RWPE1 (cell line): ENCODE measurements around the gene ATF1.
A peak's percentile ranks its signal among the peaks of the same experiment; 100 is the strongest.
"Not testable (repeated sequence)": the region's sequence is repeated elsewhere in the genome, so short reads cannot be mapped to it uniquely, and the experiment has no call there.

Experiments used
- CTCF ChIA-PET: fragments of 350-600 bp; sonication (Branson Sonifier 250); formaldehyde crosslinking; extraction: SDS; loops from one replicate; lab custom pipeline; 2021; lab: Yijun Ruan, JAX
- POLR2A ChIA-PET: fragments of 400-600 bp; formaldehyde crosslinking; extraction: SDS; loops from one replicate; lab custom pipeline; 2020; ENCODE audit warnings: antibody characterized with exemption; ENCODE audit not compliant: low non-redundant PET; lab: Yijun Ruan, JAX
- DNase-seq: peaks from one replicate; pipeline ENCODE4 v3.0.0; 2012; ENCODE audit warnings: low spot score
- H3K27ac ChIP-seq: fragments of 450-650 bp; 2 replicates; pipeline ENCODE4 v1.5.1; 2017
- TF ChIP-seq, protein P1 (sequence below): fragments of 450-650 bp; conservative IDR thresholded peaks from 2 replicates; pipeline ENCODE4 v1.5.1; 2017; ENCODE audit warnings: low read depth, mild to moderate bottlenecking

The ATF1 gene

DNA sequence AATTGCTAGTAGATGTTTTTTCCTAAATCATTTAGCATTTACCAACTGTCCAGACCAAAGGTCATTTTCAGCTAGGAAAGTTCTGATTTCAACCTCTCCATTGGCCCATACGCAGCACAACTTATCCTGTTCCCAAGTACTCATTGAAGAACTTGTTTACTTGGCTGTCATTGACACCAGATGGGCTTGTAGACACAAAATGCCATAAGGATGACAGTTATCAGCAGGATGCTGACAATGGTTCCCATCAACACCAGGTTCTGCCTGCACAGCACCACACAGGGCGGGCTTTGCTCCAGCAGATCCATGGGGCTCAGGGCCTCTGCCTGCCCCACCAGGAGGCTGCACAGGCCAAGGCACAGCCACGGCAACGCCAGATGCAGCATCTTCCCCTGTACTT lies 42.3 kb downstream of the ATF1 start:
- DNase-seq: no peak
- no peak overlapping the region for H3K27ac ChIP-seq
- TF ChIP-seq, protein P1, sequence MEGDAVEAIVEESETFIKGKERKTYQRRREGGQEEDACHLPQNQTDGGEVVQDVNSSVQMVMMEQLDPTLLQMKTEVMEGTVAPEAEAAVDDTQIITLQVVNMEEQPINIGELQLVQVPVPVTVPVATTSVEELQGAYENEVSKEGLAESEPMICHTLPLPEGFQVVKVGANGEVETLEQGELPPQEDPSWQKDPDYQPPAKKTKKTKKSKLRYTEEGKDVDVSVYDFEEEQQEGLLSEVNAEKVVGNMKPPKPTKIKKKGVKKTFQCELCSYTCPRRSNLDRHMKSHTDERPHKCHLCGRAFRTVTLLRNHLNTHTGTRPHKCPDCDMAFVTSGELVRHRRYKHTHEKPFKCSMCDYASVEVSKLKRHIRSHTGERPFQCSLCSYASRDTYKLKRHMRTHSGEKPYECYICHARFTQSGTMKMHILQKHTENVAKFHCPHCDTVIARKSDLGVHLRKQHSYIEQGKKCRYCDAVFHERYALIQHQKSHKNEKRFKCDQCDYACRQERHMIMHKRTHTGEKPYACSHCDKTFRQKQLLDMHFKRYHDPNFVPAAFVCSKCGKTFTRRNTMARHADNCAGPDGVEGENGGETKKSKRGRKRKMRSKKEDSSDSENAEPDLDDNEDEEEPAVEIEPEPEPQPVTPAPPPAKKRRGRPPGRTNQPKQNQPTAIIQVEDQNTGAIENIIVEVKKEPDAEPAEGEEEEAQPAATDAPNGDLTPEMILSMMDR: no peak
- POLR2A ChIA-PET: no interaction called here
- CTCF ChIA-PET: no interaction called here

DNA sequence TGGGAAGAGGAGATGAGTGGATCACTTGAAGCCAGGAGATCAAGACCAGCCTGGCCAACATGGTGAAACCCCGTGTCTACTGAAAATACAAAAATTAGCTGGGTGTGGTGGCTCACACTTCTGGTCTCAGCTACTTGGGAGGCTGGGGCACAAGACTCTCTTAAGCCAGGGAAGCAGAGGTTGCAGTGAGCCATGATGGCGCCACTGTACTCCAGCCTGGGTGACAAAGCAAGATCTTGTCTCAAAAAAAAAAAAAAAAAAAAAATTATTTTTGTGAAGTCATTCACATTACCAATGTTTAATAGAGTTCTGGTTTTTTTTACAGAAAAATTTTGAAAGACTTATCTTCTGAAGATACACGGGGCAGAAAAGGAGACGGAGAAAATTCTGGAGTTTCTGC lies 45.2 kb downstream of the ATF1 start:
- POLR2A ChIA-PET, CTCF ChIA-PET, DNase-seq, H3K27ac ChIP-seq: not testable (repeated sequence)

DNA sequence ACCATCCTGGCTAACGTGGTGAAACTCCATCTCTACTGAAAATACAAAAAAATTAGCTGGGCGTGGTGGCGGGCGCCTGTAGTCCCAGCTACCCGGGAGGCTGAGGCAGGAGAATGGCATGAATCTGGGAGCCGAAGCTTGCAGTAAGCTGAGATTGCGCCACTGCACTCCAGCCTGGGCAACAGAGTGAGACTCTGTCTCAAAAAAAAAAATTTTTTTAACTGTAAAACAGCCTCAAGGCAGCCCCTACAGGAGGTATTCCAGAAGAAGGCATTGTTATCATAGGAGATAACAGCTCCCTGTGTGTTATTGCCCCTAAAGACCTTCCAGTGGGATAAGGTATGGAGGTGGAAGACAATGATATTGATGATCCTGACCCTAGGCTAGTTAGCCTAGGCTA lies 51.0 kb downstream of the ATF1 start:
- ChIA-PET CTCF (interaction anchor here (0.7 kb wide), 1 partner anchor 521 kb away, joined by 3 read pairs; no protein-coding TSS in a partner anchor), POLR2A (interaction anchor here (0.6 kb wide), 1 partner anchor 51 kb away, joined by 4 read pairs; no protein-coding TSS in a partner anchor)
- not testable (repeated sequence) for DNase-seq, H3K27ac ChIP-seq

DNA sequence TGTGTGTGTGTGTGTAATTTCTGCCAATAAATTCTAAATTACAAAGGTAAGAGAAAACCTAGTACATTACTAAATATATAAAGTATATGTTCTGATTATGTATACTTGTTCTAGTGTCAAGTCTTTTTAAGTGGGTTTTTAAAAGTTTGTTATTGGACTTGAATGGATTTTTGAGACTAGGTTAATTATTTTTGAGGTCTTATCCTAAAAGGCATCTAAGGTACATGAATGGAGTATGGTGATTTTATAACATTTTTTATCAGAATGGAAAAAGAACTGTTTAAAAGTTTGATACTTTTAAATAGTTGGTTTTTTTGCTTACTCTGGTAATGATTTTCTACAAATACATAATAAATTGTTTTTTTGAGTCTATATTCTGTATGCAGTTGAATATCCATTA lies 56.3 kb downstream of the ATF1 start:
- DNase-seq: no peak
- POLR2A ChIA-PET: no interaction called here
- TF ChIP-seq, protein P1: no peak
- H3K27ac ChIP-seq: no peak overlapping the region
- CTCF ChIA-PET: no interaction called here

DNA sequence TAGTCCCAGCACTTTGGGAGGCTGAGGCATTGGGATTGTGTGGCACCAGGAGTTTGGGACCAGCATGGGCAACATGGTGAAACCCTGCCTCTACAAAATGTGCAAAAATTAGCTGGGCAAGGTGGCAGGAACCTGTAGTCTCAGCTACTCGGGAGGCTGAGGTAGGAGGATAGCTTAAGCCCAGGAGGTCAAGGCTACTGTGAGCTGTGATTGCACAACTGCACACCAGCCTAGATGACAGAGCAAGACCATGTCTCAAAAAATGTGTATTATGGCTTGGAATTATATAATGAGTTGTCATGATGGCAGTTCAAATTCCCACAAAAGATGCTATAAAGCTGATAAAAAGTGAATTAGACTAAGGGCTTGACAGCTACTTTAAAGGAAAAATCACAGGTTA lies 58.2 kb downstream of the ATF1 start:
- H3K27ac ChIP-seq: no peak overlapping the region
- ChIA-PET CTCF (interaction anchor here (0.6 kb wide), 1 partner anchor 141 kb away, joined by 3 read pairs; no protein-coding TSS in a partner anchor), POLR2A (no interaction called here)
- DNase-seq: no peak
- TF ChIP-seq, protein P1: no peak

DNA sequence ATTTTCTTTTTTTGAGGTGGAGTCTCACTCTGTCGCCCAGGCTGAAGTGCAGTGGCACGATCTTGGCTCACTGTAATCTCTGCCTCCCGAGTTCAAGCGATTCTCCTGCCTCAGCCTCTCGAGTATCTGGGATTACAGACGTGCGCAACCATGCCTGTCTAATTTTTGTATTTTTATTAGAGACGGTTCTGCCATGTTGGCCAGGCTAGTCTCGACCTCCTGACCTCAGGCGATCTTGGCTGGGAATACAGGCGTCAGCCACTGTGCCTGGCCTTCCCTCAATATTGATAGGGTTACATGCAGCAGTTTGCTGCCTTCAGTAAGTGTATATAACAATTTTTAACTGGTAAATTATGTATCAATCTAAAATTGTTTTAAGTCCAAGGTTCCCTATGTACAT lies 59.8 kb downstream of the ATF1 start:
- H3K27ac ChIP-seq, CTCF ChIA-PET, DNase-seq, POLR2A ChIA-PET: not testable (repeated sequence)

DNA sequence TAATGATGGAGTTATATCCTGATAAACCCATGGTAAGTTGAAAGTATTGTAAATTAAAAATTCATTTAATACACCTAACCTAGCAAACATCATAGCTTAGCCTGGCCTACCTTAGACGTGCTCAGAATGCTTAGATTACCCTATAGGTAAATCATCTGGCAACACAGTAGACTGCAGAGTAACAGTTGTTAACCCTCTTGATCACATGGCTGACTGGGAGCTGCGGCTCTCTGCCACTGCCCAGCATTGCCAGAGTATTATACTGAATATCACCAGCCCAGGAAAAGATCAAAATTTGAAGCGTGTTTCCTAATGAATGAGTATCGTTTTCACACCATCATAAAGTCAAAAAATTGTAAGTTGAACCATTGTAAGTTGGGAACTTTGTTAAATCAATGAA lies 61.0 kb downstream of the ATF1 start:
- TF ChIP-seq, protein P1: no peak
- ChIA-PET CTCF (interaction anchor here (1.1 to 2.7 kb wide), 2 partner anchors 162 to 517 kb away, joined by 3 to 17 read pairs; no protein-coding TSS in a partner anchor), POLR2A (interaction anchor here (0.6 to 0.7 kb wide), 4 partner anchors 61 to 259 kb away, joined by 4 to 8 read pairs (median 6); partner anchors contain the start of gene ATF1)
- DNase-seq: no peak
- peak overlapping the region; percentile 47 for H3K27ac ChIP-seq

DNA sequence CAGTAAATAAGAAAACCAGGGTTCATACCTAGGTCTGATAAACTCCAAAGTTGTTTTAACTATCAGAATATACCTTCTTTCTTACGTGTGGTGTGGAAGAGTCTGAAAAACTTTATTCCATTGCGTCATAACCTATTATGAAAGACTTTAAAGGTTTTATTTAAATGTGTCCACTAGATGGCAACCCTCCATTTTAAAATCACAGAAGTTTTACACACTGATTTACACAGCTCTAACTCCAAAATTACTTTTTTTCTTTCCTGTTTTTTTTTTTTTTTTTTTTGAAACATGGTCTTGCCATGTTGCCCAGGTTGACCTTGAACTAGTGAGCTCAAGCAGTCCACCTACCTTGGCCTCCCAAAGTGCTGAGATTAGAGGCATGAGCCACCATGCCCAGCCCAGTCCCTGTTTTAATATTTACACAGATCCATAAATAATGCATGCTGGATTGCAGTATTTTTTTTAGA lies 61.5 kb downstream of the ATF1 start:
- H3K27ac ChIP-seq: no peak overlapping the region
- peak; percentile 50 for DNase-seq
- TF ChIP-seq, protein P1: peak; percentile 42
- POLR2A ChIA-PET: interaction anchor here (0.6 to 0.7 kb wide), 4 partner anchors 62 to 258 kb away, joined by 4 to 8 read pairs (median 6); partner anchors contain the start of gene ATF1
- CTCF ChIA-PET: interaction anchor here (0.6 to 2.7 kb wide), 7 partner anchors 21 to 516 kb away, joined by 3 to 17 read pairs (median 3); no protein-coding TSS in a partner anchor
